ENCODE results near the gene ZBTB17.
A peak's percentile ranks its signal among the peaks of the same experiment; 100 is the strongest.

Gene ZBTB17

DNA sequence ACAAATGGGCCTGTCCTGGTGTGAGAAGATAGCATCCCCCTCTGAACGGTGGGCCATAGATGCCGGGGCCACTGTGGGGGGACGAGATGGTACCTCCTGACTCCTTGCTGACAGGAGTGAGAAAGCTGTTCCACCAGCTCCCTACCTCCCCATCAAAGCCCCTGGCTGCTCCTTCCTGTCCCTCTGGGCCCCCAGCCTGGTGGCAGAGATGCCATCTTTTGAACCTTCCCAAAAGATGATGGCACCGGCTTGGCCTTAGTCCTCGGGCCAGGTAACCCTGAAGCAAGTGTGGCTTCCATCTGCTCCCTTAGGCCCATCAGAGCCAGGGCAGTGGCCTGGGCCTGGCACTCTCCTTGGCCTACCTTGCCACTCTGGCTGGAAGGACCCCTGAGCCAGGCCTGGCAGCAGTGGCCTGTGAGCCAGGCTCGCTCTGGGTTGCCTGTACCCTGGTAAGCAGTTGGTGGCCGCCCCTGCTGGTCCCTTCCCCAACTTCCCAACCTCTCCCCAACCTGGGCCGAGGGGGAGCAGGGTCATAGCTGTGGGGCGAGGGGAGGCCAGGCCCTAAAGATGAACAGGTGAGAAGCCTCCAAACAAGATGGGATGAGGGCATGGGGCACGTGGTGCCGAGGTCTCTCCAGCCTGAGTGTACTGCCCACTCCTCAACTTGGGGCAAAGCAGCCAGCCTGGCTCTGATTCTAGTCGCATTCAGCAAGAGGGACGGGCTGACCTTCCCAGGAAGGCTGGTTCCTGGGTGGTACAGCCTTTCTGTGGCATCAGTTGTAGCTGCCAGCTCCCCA lies 34.7 kb downstream of the ZBTB17 start:
- TF ChIP-seq, protein P1, sequence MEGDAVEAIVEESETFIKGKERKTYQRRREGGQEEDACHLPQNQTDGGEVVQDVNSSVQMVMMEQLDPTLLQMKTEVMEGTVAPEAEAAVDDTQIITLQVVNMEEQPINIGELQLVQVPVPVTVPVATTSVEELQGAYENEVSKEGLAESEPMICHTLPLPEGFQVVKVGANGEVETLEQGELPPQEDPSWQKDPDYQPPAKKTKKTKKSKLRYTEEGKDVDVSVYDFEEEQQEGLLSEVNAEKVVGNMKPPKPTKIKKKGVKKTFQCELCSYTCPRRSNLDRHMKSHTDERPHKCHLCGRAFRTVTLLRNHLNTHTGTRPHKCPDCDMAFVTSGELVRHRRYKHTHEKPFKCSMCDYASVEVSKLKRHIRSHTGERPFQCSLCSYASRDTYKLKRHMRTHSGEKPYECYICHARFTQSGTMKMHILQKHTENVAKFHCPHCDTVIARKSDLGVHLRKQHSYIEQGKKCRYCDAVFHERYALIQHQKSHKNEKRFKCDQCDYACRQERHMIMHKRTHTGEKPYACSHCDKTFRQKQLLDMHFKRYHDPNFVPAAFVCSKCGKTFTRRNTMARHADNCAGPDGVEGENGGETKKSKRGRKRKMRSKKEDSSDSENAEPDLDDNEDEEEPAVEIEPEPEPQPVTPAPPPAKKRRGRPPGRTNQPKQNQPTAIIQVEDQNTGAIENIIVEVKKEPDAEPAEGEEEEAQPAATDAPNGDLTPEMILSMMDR (IDR thresholded peaks at IDR 0.05; ENCODE audit: low read depth, low read length), result no peak
- in situ Hi-C loops (cut with HindIII; ENCODE audit: low sequenced_read_pairs), result no loop called here
- H3K4me3 ChIP-seq (ENCODE audit: low read depth, low read length), result no peak overlapping the region
- no peak for DNase-seq (ENCODE audit: low read depth, low spot score)

DNA sequence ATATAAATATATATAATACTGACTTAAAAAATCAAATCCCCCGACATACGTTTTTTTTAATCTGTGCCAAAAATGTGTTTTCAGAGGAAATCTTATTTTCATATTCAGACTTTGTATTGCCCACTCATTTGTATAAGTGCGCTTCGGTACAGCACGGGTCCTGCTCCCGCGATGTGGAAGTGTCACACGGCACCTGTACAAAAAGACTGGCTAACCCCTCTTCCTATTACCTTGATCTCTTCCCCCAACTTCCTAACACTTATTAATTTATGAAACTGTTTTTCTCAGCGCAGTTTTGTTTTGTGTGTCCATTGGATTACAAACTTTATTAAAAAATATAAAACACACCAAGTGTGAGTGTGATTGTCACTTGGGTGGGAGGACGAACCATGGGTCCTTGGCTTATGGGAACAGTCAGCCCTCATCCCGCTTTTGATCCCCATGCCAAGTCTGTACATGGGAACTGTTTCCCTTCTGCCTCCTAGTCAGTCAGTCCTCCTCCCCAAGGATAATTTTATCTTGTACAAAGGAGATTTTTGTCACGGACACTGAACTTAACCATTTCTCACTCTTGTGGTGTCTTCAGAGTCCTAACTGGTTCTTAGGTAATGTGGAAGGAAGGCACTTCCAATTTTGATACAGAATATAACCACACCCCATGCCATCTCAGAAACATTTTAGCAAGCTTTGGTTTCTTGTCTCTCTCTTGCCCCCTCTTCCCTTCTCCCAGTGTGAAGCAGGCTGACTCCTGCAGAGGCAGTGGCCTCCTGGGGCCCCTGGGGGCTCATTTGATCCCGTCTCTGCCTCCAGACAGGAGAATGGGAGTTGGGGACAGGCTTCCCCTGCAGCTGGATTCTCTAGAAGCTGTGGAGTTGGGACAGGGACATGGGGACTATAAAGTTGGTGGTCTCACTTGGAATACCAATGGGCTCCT lies 35.5 kb downstream of the ZBTB17 start:
- TF ChIP-seq, protein P1 (IDR thresholded peaks at IDR 0.05; ENCODE audit: low read depth, low read length), result no peak
- DNase-seq (ENCODE audit: low read depth, low spot score), result no peak
- in situ Hi-C loops (cut with HindIII; ENCODE audit: low sequenced_read_pairs), result no loop called here
- no peak overlapping the region for H3K4me3 ChIP-seq (ENCODE audit: low read depth, low read length)

GRCh38 chr1:15939181-15940109 lies 36.5 kb downstream of the ZBTB17 start:
- TF ChIP-seq, protein P1 (IDR thresholded peaks at IDR 0.05; ENCODE audit: low read depth, low read length), result no peak
- H3K4me3 ChIP-seq (ENCODE audit: low read depth, low read length), result no peak overlapping the region
- DNase-seq (ENCODE audit: low read depth, low spot score), result peak; percentile 49
- in situ Hi-C loops (cut with HindIII; ENCODE audit: low sequenced_read_pairs), result no loop called here

GRCh38 chr1:15938628-15939161 lies 37.2 kb downstream of the ZBTB17 start:
- in situ Hi-C loops (cut with HindIII; ENCODE audit: low sequenced_read_pairs), result no loop called here
- TF ChIP-seq, protein P1 (IDR thresholded peaks at IDR 0.05; ENCODE audit: low read depth, low read length), result no peak

DNA sequence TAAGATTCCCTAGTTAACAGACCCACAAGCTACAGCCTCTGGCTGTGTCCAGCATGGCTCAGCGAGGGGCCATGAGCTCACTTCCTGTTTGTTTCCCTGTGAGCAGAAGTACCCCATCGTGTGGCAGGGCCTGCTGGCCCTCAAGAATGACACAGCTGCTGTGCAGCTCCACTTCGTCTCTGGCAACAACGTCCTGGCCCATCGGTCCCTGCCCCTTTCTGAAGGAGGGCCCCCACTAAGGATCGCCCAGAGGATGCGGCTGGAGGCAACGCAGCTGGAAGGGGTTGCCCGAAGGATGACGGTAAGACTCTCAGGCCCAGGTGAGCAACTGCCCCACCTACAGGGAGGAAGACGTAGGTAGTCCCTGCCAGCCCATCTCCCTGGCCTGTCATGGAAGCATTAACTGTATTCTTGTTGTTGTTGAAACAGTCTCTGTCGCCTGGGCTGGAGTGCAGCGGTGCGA lies 38.2 kb downstream of the ZBTB17 start:
- TF ChIP-seq, protein P1 (IDR thresholded peaks at IDR 0.05; ENCODE audit: low read depth, low read length), result peak; percentile 40
- peak; percentile 74 for DNase-seq (ENCODE audit: low read depth, low spot score)
- in situ Hi-C loops (cut with HindIII; ENCODE audit: low sequenced_read_pairs), result no loop called here
- no peak overlapping the region for H3K4me3 ChIP-seq (ENCODE audit: low read depth, low read length)

More at GRCh38 chr1:15938628-15939161, 37.2 kb downstream of the ZBTB17 start:
- H3K4me3 ChIP-seq (ENCODE audit: low read depth, low read length), result no peak overlapping the region
- no peak for DNase-seq (ENCODE audit: low read depth, low spot score)
